Transverse colon (tissue), 4 donors: ENCODE data around the gene ZNF609. TPM values are rescaled to one million over a fixed set of nuclear protein-coding genes. Genes with fewer than 3 reads are reported as not detected.

ENCODE experiments used
- DNase-seq: peaks from one replicate; pipeline ENCODE4 v3.0.0-alpha.2; 2019
- H3K27ac ChIP-seq, 4 donors: fragments of 200-600 bp; sonication (generic); 2 replicates each; pipeline ENCODE4 v1.5.1; 2016 to 2018; ENCODE audit warnings: inconsistent platforms in 4 of 4
- H3K27me3 ChIP-seq: fragments of 200-600 bp; sonication (generic); 2 replicates; pipeline ENCODE4 v1.5.1; 2017; ENCODE audit warnings: inconsistent platforms
- H3K36me3 ChIP-seq, 4 donors: fragments of 200-600 bp; sonication (generic); 2 replicates each; pipeline ENCODE4 v1.5.1; 2017 to 2019; ENCODE audit warnings: inconsistent platforms in 4 of 4
- H3K4me1 ChIP-seq, 4 donors: fragments of 200-600 bp; sonication (generic); 2 replicates each; pipeline ENCODE4 v1.5.1; 2017 to 2020; ENCODE audit warnings: inconsistent platforms in 4 of 4
- H3K4me3 ChIP-seq, 4 donors: fragments of 200-600 bp; sonication (generic); 1 replicate in 1 of 4; 2 replicates in 3 of 4; pipeline versions ENCODE4 v1.5.1 to v1.6.1; 2017 to 2019; ENCODE audit warnings: inconsistent platforms in 4 of 4
- H3K9me3 ChIP-seq, 2 donors: fragments of 200-600 bp; sonication (generic); 2 replicates each; pipeline ENCODE4 v1.5.1; 2017 to 2019; ENCODE audit warnings: inconsistent platforms in 2 of 2
- EP300 ChIP-seq: sonication (generic); formaldehyde crosslinking; IDR thresholded peaks from one replicate; pipeline ENCODE4 v1.6.1; 2017; ENCODE audit warnings: antibody characterized with exemption, low read depth
- POLR2A ChIP-seq: fragments of 450-650 bp; IDR thresholded peaks from one replicate; pipeline ENCODE4 v1.6.1; 2016; ENCODE audit warnings: antibody characterized with exemption, mild to moderate bottlenecking, moderate library complexity
- POLR2AphosphoS5 ChIP-seq, 3 donors: sonication (generic); formaldehyde crosslinking; IDR thresholded peaks; one replicate each; pipeline ENCODE4 v1.6.1; 2016; ENCODE audit warnings: antibody characterized with exemption in 3 of 3
- WGBS, 2 donors: methylation state at CpG; one replicate each; pipeline ENCODE4 v1.1.5; 2018; ENCODE audit warnings: low coverage in 1 of 2; 5-methylcytosine and 5-hydroxymethylcytosine counted together
- in situ Hi-C, 4 donors: fragments of 200-750 bp; cut with MboI; loops; one replicate each; pipeline versions ENCODE4 v1.15.0 to v1.15.1; 2017; ENCODE audit warnings: low sequenced_read_pairs in 3 of 4, low pct_ligation_motif_present in 1 of 4, low pct_unique_long_range_greater_than_20kb in 1 of 4
- intact Hi-C: fragments of 100-400 bp; cut with DNase I; formaldehyde crosslinking; loops from one replicate; pipeline ENCODE4 v1.15.1; 2023; ENCODE audit warnings: low total_unique reads
- total RNA-seq, 4 donors: library from RNA; depleted of rRNA; stranded (reverse); fragments of >200 nt; gene quantifications; one replicate each; pipeline ENCODE4 v1.1.0, GENCODE V29; 2016
- TF ChIP-seq, protein P1 (sequence below), 5 experiments: fragments of 200-600 bp in 3 of 5; fragments of 450-650 bp in 2 of 5; sonication (generic) in 3 of 5; IDR thresholded peaks; 1 replicate in 2 of 5; 2 replicates in 3 of 5; pipeline ENCODE4 v1.5.1; 2016 to 2017; ENCODE audit warnings: antibody characterized with exemption in 5 of 5, inconsistent platforms in 3 of 5, mild to moderate bottlenecking in 2 of 5, moderate library complexity in 1 of 5

The ZNF609 gene
- total RNA-seq, 4 donors from 2014 or later, result 16.1 to 34.8 (median 28.2) TPM

DNA sequence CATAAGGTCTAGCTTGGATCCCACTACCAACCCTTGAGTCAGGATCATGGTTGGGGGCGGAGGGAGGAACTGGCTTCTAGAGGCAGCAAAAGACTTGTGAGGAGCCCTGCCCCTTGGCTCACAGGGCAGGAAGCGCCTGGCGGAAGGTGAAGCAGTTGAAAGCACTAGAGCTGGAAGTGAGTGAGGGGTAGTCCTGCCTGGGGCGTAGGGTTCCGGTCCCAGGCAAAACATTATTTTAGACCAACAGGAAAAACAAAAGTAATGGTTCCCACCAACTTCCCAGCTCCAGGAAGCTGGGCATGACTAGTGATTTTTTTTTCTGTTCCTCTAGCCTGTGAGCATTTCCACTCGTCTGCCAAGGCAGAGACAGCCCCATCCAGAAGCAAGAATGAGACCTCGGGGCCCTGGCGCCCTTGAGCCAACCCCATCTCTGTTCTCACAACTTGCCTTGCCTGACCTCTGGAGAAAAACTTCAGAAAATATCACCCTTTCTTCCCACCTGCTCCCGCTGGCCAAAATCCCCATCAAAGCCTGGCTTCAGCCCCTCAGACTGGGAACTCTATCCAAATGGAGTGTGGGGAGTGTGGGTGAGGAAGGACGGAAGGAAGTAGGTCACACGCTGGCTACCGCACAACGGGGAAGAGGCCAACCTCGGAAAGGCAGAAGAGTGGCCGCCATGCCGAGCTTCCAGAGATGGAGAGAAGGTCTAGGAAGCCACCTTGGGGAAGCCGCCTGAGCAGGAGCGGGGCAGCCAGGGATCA, 257.5 kb downstream of the ZNF609 start:
- no peak for DNase-seq
- WGBS, 2 donors, result 57 to 77% methylated on average over 2 to 18 of the region's 18 CpGs
- in situ Hi-C loops, result no loop called here

DNA sequence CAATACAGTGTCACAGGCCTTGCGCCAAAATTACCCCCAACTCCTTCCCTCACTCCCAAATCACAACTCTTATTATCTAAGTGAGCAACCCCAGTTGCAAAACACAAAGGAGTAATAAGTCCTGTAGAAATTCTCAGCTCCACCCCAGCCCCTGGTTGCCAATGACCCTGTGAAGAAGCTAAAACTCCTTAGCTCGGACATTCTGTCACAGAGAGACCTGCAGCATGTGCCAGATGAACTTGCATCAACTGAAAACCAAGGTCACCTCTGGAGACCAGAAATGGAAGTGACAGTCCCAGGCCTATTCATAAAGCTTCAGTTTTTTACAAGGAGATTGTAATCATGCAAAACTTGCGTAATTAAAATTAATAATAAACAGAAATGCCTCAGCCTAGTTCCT, 259.8 kb downstream of the ZNF609 start:
- WGBS, 2 donors, result 87 to 88% methylated on average over 3 of the region's 3 CpGs
- Histone ChIP-seq H3K4me3 (no peak overlapping the region), H3K27me3 (no peaks in the 10 kb centered on the region), H3K36me3 (no peaks in the 10 kb centered on the region), H3K9me3 (no peaks in the 10 kb centered on the region), H3K27ac (no peak overlapping the region), H3K4me1 (peaks cover 0 to 5% (median 0%) of the 10 kb centered on the region in 4 donors)
- no peak for DNase-seq
- intact Hi-C loops, result no loop called here
- no peak for TF ChIP-seq EP300
- TF ChIP-seq, protein P1, sequence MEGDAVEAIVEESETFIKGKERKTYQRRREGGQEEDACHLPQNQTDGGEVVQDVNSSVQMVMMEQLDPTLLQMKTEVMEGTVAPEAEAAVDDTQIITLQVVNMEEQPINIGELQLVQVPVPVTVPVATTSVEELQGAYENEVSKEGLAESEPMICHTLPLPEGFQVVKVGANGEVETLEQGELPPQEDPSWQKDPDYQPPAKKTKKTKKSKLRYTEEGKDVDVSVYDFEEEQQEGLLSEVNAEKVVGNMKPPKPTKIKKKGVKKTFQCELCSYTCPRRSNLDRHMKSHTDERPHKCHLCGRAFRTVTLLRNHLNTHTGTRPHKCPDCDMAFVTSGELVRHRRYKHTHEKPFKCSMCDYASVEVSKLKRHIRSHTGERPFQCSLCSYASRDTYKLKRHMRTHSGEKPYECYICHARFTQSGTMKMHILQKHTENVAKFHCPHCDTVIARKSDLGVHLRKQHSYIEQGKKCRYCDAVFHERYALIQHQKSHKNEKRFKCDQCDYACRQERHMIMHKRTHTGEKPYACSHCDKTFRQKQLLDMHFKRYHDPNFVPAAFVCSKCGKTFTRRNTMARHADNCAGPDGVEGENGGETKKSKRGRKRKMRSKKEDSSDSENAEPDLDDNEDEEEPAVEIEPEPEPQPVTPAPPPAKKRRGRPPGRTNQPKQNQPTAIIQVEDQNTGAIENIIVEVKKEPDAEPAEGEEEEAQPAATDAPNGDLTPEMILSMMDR (IDR thresholded peaks at IDR 0.05), result no peak
- TF ChIP-seq POLR2A, result no peak
- no peak for TF ChIP-seq POLR2AphosphoS5 (IDR thresholded peaks at IDR 0.05)
- in situ Hi-C loops, result no loop called here

More for the DNA sequence above, 257.5 kb downstream of the ZNF609 start:
- TF ChIP-seq, protein P1 (IDR thresholded peaks at IDR 0.05), result no peak
- TF ChIP-seq POLR2AphosphoS5 (IDR thresholded peaks at IDR 0.05) (no peak), EP300 (no peak), POLR2A (no peak)
- Histone ChIP-seq H3K4me3 (no peak overlapping the region), H3K36me3 (no peaks in the 10 kb centered on the region), H3K27ac (peak overlapping the region; percentile 5 to 67 (median 50)), H3K4me1 (peaks cover 0 to 5% (median 0%) of the 10 kb centered on the region in 4 donors), H3K9me3 (no peaks in the 10 kb centered on the region), H3K27me3 (no peaks in the 10 kb centered on the region)
- intact Hi-C loops, result loop anchor here (5.0 kb wide), 1 partner anchor 511 kb away; no protein-coding TSS in a partner anchor

DNA sequence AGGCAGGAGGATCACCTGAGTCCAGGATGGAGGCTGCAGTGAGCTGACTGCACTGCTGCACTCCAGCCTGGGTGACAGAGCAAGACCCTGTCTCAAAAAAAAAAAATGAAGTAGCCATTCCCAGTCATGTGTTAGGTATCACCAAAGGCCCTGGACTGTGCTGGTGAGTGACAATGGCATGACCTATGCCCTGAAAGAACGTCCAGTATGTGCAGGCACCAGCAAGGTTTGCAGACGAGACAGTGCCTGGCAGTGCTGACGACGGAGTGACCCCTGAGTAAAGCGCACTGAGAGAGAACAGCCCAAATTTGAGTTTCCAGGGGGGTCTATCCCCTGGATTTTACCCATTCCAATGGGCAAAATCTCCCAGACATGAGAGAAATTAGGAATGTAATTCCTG, 269.8 kb downstream of the ZNF609 start:
- Histone ChIP-seq H3K36me3 (no peaks in the 10 kb centered on the region), H3K27ac (no peak overlapping the region), H3K9me3 (no peaks in the 10 kb centered on the region), H3K4me1 (peaks cover 0 to 7% (median 2%) of the 10 kb centered on the region in 4 donors), H3K27me3 (peaks cover 4% of the 10 kb centered on the region), H3K4me3 (no peak overlapping the region)
- 40 to 75% methylated on average over 1 to 5 of the region's 5 CpGs for WGBS, 2 donors
- TF ChIP-seq POLR2AphosphoS5 (IDR thresholded peaks at IDR 0.05), result no peak
- TF ChIP-seq, protein P1 (IDR thresholded peaks at IDR 0.05), result no peak
- TF ChIP-seq POLR2A, result no peak
- no peak for TF ChIP-seq EP300
- intact Hi-C loops, result loop anchor here (5.0 kb wide), 1 partner anchor 177 kb away; no protein-coding TSS in a partner anchor
- in situ Hi-C loops, result loop anchor here (5.0 to 25.0 kb wide), 5 partner anchors 75 to 182 kb away; partner anchors contain the start of gene ANKDD1A (in 1 of the 4)
- DNase-seq, result no peak

DNA sequence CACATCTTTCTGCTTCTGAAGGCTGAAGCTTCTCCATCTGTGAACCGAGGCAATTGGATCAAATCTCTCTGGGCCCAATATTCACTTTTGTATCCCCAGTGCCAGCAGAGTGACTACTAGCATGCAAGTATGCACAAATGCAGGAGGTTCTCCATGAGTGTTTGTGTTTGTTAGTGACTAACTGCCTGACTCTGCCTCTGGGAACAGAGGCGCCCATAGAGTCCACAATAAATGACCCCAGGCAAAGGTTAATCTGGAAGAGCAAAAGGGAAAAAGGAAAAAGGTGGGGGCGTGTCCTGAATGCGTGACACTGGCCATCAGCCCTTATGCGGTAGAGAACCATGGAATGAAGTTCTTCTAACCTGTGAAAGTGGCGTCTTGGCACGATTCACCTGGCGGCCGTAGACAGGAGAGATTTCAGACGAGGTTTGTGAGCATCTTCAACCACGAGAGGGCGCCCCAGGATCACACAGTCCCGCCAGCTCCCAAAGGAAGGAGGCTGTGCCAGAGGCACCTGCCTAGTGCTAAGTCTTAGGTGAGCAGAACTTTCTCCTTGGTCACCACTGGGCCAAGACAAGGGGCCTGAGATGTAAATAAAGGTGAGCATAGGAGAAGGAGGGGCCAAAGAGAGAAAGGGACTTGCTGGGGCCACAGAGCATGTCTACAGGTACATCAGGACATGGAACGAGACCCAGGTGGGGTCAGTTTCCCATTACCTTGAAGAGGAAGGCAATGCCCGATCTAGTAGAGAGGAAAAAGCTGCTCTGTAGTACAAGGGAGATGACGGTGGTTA, 270.8 kb downstream of the ZNF609 start:
- H3K27me3 ChIP-seq, result peaks cover 4% of the 10 kb centered on the region
- no peak overlapping the region for H3K4me3 ChIP-seq
- intact Hi-C loops (loop anchor here (5.0 kb wide), 1 partner anchor 176 kb away; no protein-coding TSS in a partner anchor), in situ Hi-C loops (loop anchor here (5.0 to 25.0 kb wide), 5 partner anchors 74 to 181 kb away; partner anchors contain the start of gene ANKDD1A (in 1 of the 4))
- peak overlapping the region in 2 of 4 donors; percentile 11 to 34 for H3K27ac ChIP-seq
- H3K36me3 ChIP-seq, result no peaks in the 10 kb centered on the region
- WGBS, 2 donors, result 20 to 35% methylated on average over 3 to 16 of the region's 16 CpGs
- DNase-seq, result peak; percentile 91
- no peaks in the 10 kb centered on the region for H3K9me3 ChIP-seq
- no peak for TF ChIP-seq EP300
- TF ChIP-seq, protein P1 (IDR thresholded peaks at IDR 0.05), result peak; percentile 86 to 96 (median 90)
- peaks cover 0 to 7% (median 2%) of the 10 kb centered on the region in 4 donors for H3K4me1 ChIP-seq
